Measurements from ENCODE around the gene MFAP4. TPM values are rescaled to one million over a fixed set of nuclear protein-coding genes. Genes with fewer than 3 reads are reported as not detected.

MFAP4 gene
- total RNA-seq, 4 donors from 2014 or later = 127 to 315 (median 226) TPM

DNA sequence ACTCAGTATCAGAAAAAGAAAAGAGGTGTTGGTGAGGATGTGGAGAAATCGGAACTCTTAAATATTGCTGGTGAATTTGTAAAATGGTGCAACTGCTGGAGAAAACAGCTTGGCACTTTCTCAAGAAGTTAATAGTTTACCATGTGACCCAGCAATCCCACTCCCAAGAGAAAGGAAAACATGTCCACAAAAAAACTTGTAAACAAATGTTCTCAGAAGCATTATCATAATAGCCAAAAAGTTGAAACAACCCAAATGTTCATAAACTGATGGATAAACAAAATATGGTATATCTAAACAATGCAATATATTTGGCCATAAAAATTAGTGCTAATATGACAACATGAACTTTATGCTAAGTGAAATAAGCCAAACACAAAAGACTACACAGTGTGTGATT, 11.3 kb downstream of the MFAP4 start:
- Histone ChIP-seq H3K27ac (replicated peaks in 1 of 4) (no peak overlapping the region), H3K9me3 (no peaks in the 10 kb centered on the region), H3K27me3 (no peaks in the 10 kb centered on the region), H3K4me3 (no peak overlapping the region), H3K36me3 (peaks cover 7 to 13% (median 12%) of the 10 kb centered on the region in 4 donors), H3K4me1 (peaks cover 30 to 39% (median 34%) of the 10 kb centered on the region in 4 donors)
- 88% methylated on average over 1 of the region's 1 CpG for WGBS
- DNase-seq (ENCODE audit: extremely low spot score) = no peak
- TF ChIP-seq POLR2A (IDR thresholded peaks at IDR 0.05; ENCODE audit: low read depth) (no peak), EP300 (IDR thresholded peaks at IDR 0.05) (no peak), POLR2AphosphoS5 (IDR thresholded peaks at IDR 0.05) (no peak)
- TF ChIP-seq, protein P1, sequence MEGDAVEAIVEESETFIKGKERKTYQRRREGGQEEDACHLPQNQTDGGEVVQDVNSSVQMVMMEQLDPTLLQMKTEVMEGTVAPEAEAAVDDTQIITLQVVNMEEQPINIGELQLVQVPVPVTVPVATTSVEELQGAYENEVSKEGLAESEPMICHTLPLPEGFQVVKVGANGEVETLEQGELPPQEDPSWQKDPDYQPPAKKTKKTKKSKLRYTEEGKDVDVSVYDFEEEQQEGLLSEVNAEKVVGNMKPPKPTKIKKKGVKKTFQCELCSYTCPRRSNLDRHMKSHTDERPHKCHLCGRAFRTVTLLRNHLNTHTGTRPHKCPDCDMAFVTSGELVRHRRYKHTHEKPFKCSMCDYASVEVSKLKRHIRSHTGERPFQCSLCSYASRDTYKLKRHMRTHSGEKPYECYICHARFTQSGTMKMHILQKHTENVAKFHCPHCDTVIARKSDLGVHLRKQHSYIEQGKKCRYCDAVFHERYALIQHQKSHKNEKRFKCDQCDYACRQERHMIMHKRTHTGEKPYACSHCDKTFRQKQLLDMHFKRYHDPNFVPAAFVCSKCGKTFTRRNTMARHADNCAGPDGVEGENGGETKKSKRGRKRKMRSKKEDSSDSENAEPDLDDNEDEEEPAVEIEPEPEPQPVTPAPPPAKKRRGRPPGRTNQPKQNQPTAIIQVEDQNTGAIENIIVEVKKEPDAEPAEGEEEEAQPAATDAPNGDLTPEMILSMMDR (IDR thresholded peaks at IDR 0.05) = no peak
- intact Hi-C loops (cut with DNase I) = loop anchor here (5.0 kb wide), 1 partner anchor 272 kb away; the partner anchor contains the start of gene ALDH3A2

- Histone ChIP-seq H3K4me1 (peaks cover 28 to 36% (median 31%) of the 10 kb centered on the region in 4 donors), H3K4me3 (no peak overlapping the region), H3K27ac (replicated peaks in 1 of 4) (no peak overlapping the region), H3K27me3 (no peaks in the 10 kb centered on the region), H3K9me3 (no peaks in the 10 kb centered on the region), H3K36me3 (no peaks in the 10 kb centered on the region)
- WGBS = 88% methylated on average over 5 of the region's 5 CpGs
- intact Hi-C loops (cut with DNase I) = no loop called here
- TF ChIP-seq POLR2AphosphoS5 (IDR thresholded peaks at IDR 0.05) = no peak
- TF ChIP-seq, protein P1 (IDR thresholded peaks at IDR 0.05) = no peak
- TF ChIP-seq EP300 (IDR thresholded peaks at IDR 0.05) = no peak
- TF ChIP-seq POLR2A (IDR thresholded peaks at IDR 0.05; ENCODE audit: low read depth) = no peak
- no peak for DNase-seq (ENCODE audit: extremely low spot score)
Observed at GRCh38 chr17:19374136-19374535, 12.9 kb downstream of the MFAP4 start.

- TF ChIP-seq, protein P1 (IDR thresholded peaks at IDR 0.05) = no peak
- TF ChIP-seq POLR2A (IDR thresholded peaks at IDR 0.05; ENCODE audit: low read depth) = no peak
- no peak for TF ChIP-seq POLR2AphosphoS5 (IDR thresholded peaks at IDR 0.05)
- TF ChIP-seq EP300 (IDR thresholded peaks at IDR 0.05) = no peak
- no peak overlapping the region for H3K4me3 ChIP-seq
- 87% methylated on average over 8 of the region's 8 CpGs for WGBS
- intact Hi-C loops (cut with DNase I) = no loop called here
- no peak overlapping the region for H3K27ac ChIP-seq (replicated peaks in 1 of 4)
- peaks cover 23 to 30% (median 26%) of the 10 kb centered on the region in 4 donors for H3K4me1 ChIP-seq
- no peak for DNase-seq (ENCODE audit: extremely low spot score)
- no peaks in the 10 kb centered on the region for H3K27me3 ChIP-seq
- H3K36me3 ChIP-seq = no peaks in the 10 kb centered on the region
- no peaks in the 10 kb centered on the region for H3K9me3 ChIP-seq
Observed at GRCh38 chr17:19372866-19373504, 14.0 kb downstream of the MFAP4 start.

GRCh38 chr17:19372439-19372838, 14.6 kb downstream of the MFAP4 start:
- Histone ChIP-seq H3K9me3 (no peaks in the 10 kb centered on the region), H3K27ac (replicated peaks in 1 of 4) (no peak overlapping the region), H3K4me1 (peaks cover 23 to 30% (median 26%) of the 10 kb centered on the region in 4 donors), H3K4me3 (no peak overlapping the region), H3K27me3 (no peaks in the 10 kb centered on the region), H3K36me3 (no peaks in the 10 kb centered on the region)
- TF ChIP-seq EP300 (IDR thresholded peaks at IDR 0.05) = no peak
- intact Hi-C loops (cut with DNase I) = no loop called here
- DNase-seq (ENCODE audit: extremely low spot score) = no peak
- WGBS = 80% methylated on average over 12 of the region's 12 CpGs

DNA sequence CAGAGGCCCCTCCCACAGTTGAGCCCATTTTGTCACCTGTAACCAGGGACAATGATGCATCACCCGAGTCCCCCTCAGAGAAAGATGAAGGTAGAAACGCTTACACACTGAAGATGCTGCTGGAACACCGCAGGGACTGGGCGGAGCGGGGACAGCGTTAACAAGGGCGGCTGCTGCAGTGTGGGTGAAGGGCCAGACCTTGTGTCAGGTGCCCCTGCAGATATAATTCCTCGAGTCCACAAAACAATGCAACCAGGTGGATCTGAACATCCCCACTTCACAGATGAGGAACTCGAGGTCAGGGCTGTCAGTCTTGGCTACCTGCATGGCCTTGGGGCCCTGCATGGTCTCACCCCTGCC, 15.0 kb downstream of the MFAP4 start:
- H3K27me3 ChIP-seq = no peaks in the 10 kb centered on the region
- intact Hi-C loops (cut with DNase I) = no loop called here
- TF ChIP-seq, protein P1 (IDR thresholded peaks at IDR 0.05) = no peak
- TF ChIP-seq POLR2AphosphoS5 (IDR thresholded peaks at IDR 0.05) = no peak
- TF ChIP-seq POLR2A (IDR thresholded peaks at IDR 0.05; ENCODE audit: low read depth) = no peak
- TF ChIP-seq EP300 (IDR thresholded peaks at IDR 0.05) = no peak
- H3K36me3 ChIP-seq = no peaks in the 10 kb centered on the region
- WGBS = 79% methylated on average over 9 of the region's 9 CpGs
- H3K9me3 ChIP-seq = no peaks in the 10 kb centered on the region
- peaks cover 20 to 26% (median 23%) of the 10 kb centered on the region in 4 donors for H3K4me1 ChIP-seq
- no peak overlapping the region for H3K4me3 ChIP-seq
- DNase-seq (ENCODE audit: extremely low spot score) = no peak
- H3K27ac ChIP-seq (replicated peaks in 1 of 4) = no peak overlapping the region

All from esophagus muscularis mucosa (tissue), 4 donors.